Measurements from ENCODE around the gene LTF.

LTF gene

DNA sequence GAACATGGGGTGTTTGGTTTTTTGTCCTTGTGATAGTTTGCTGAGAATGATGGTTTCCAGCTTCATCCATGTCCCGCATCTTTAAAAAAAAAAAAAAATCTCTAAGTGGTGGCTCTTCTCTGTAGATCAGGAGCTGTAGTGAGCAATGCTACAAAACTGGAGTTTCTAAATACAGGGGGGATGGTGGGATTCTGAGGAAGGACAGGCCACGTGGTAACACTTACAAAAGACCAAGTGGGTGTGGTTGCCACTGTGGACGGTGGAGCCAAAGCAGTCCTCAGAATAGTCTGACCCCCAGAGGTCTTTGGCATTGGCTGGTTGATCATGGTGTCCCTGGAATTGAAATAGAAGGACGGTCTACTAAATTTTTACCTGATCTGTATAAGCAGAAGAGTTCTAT lies 50.0 kb downstream of the LTF start:
- ChIA-PET CTCF (interaction anchor here (0.7 kb wide), 1 partner anchor 29 kb away, joined by 4 read pairs; no protein-coding TSS in a partner anchor), POLR2A (no interaction called here)
- TF ChIP-seq FOXA1 (IDR thresholded peaks at IDR 0.05) (no peak), SP1 (IDR thresholded peaks at IDR 0.05) (no peak), ARNT (IDR thresholded peaks at IDR 0.05) (no peak), ZNF384 (IDR thresholded peaks at IDR 0.05) (no peak), FOXK2 (IDR thresholded peaks at IDR 0.05) (no peak), L3MBTL2 (conservative IDR thresholded peaks at IDR 0.05) (no peak), NFRKB (IDR thresholded peaks at IDR 0.05) (no peak), TARDBP (IDR thresholded peaks at IDR 0.05) (no peak), CTBP1 (IDR thresholded peaks at IDR 0.05; ENCODE audit: borderline replicate concordance) (no peak), LEF1 (IDR thresholded peaks at IDR 0.05; ENCODE audit: borderline replicate concordance) (no peak), ELF4 (IDR thresholded peaks at IDR 0.05) (no peak)
- TF ChIP-seq, protein P1, sequence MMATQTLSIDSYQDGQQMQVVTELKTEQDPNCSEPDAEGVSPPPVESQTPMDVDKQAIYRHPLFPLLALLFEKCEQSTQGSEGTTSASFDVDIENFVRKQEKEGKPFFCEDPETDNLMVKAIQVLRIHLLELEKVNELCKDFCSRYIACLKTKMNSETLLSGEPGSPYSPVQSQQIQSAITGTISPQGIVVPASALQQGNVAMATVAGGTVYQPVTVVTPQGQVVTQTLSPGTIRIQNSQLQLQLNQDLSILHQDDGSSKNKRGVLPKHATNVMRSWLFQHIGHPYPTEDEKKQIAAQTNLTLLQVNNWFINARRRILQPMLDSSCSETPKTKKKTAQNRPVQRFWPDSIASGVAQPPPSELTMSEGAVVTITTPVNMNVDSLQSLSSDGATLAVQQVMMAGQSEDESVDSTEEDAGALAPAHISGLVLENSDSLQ (IDR thresholded peaks at IDR 0.05), result no peak
- no peak for DNase-seq (ENCODE audit: extremely low spot score)

DNA sequence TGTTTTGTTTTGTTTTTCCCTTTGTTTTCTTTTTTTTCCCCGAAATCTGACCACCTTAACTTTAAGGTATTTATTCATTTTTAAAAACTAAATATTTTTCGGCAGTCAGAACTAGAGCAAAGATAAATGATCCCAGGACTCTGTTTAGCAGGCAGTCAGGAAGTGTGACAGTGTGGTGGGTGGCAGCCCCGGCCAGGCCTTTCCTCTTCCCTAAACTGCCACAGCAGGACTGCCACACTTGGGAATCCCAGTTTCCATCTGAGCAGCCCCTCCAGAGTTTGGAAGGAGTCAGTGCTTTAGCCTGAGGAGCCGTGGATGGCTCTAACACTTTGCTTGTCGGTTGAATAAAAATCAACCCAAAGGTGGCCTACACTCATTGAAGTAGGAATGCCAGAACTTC lies 50.8 kb downstream of the LTF start:
- DNase-seq (ENCODE audit: extremely low spot score), result no peak
- TF ChIP-seq CTBP1 (IDR thresholded peaks at IDR 0.05; ENCODE audit: borderline replicate concordance), result no peak
- TF ChIP-seq, protein P1 (IDR thresholded peaks at IDR 0.05), result no peak
- TF ChIP-seq ARNT (IDR thresholded peaks at IDR 0.05), result no peak
- TF ChIP-seq BHLHE40 (IDR thresholded peaks at IDR 0.05; ENCODE audit: borderline replicate concordance), result no peak
- no peak for TF ChIP-seq NFRKB (IDR thresholded peaks at IDR 0.05)
- no peak for TF ChIP-seq FOXK2 (IDR thresholded peaks at IDR 0.05)
- TF ChIP-seq HDGF (IDR thresholded peaks at IDR 0.05; ENCODE audit: borderline replicate concordance), result no peak
- TF ChIP-seq FOXM1 (IDR thresholded peaks at IDR 0.05; ENCODE audit: borderline replicate concordance), result no peak
- no peak for TF ChIP-seq L3MBTL2 (conservative IDR thresholded peaks at IDR 0.05)
- TF ChIP-seq LEF1 (IDR thresholded peaks at IDR 0.05; ENCODE audit: borderline replicate concordance), result no peak
- TF ChIP-seq FOXA1 (IDR thresholded peaks at IDR 0.05), result no peak
- CTCF ChIA-PET, result no interaction called here
- POLR2A ChIA-PET, result no interaction called here

DNA sequence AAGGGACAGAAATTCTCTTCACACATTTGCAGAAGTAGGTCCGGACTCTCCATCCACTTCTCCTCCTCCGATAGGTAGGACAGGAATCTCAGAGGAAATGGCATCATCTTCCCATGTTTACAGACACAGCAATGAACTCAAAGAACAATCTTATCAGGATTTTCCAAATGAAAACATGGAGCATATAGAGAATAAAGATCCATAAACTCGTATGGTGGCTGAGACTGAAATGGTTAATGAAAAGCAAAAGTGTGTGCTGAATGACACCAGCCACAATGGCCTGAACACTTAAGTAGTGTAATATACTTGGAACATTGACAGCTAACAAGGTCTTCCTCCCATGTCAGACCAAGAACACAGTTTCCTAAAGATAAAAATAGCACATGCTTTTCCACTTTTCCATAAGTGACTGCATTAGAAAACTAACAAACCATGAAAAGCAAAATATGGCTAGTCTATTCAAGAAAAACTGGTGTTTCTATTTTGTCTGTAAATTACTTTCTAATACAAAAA lies 51.9 kb downstream of the LTF start:
- ChIA-PET POLR2A (no interaction called here), CTCF (no interaction called here)
- no peak for TF ChIP-seq CTBP1 (IDR thresholded peaks at IDR 0.05; ENCODE audit: borderline replicate concordance)
- no peak for TF ChIP-seq HDGF (IDR thresholded peaks at IDR 0.05; ENCODE audit: borderline replicate concordance)
- TF ChIP-seq, protein P1 (IDR thresholded peaks at IDR 0.05), result no peak
- no peak for TF ChIP-seq ZNF384 (IDR thresholded peaks at IDR 0.05)
- TF ChIP-seq SP1 (IDR thresholded peaks at IDR 0.05), result no peak
- TF ChIP-seq TARDBP (IDR thresholded peaks at IDR 0.05), result no peak
- TF ChIP-seq ARNT (IDR thresholded peaks at IDR 0.05), result no peak
- DNase-seq (ENCODE audit: extremely low spot score), result no peak

DNA sequence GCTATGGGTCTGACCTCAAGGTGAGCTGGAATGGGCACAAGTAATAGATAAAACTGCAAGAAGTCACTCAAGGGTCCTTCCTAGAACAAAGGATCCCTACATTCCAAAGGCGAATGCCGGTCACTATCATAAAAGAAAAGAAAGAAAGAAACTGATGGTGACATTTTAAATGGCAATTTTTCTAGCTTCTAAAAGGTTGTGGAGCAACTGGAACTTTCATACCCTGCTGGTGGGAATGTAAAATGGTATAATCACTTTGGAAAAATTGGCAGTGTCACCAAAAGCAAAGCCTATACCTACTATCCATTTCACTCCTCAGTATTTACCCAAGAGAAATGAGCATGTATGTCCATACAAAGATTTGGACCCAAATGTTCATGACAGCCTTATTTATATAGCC lies 53.4 kb downstream of the LTF start:
- ChIA-PET CTCF (interaction anchor here (1.2 kb wide), 1 partner anchor 13 kb away, joined by 5 read pairs; no protein-coding TSS in a partner anchor), POLR2A (no interaction called here)
- DNase-seq (ENCODE audit: extremely low spot score), result no peak
- TF ChIP-seq FOXM1 (IDR thresholded peaks at IDR 0.05; ENCODE audit: borderline replicate concordance), result no peak
- TF ChIP-seq NFRKB (IDR thresholded peaks at IDR 0.05), result no peak
- no peak for TF ChIP-seq TARDBP (IDR thresholded peaks at IDR 0.05)
- TF ChIP-seq CTBP1 (IDR thresholded peaks at IDR 0.05; ENCODE audit: borderline replicate concordance), result no peak
- no peak for TF ChIP-seq ARNT (IDR thresholded peaks at IDR 0.05)
- TF ChIP-seq SP1 (IDR thresholded peaks at IDR 0.05), result no peak
- no peak for TF ChIP-seq ELF4 (IDR thresholded peaks at IDR 0.05)
- TF ChIP-seq, protein P1 (IDR thresholded peaks at IDR 0.05), result no peak

DNA sequence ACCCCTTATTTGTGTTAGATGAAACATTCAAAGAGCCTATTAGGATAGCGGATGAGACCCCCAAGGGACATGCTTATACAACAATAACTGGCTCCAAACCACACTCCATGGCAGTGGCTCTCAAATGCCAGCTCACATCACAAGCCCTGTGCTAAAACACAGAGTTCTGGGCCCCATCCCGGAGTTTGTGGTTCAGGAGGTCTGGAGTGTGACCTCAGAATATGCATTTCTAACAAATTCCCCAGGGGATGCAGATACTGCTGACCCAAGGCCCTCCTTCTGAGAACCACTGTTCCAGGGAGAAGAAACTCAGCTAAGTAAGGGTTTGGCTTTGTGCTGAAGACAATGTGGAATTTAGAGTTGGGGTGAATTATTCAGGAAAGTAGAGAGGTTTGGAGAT lies 54.0 kb downstream of the LTF start:
- ChIA-PET CTCF (no interaction called here), POLR2A (no interaction called here)

More for the DNA sequence above, 54.0 kb downstream of the LTF start:
- TF ChIP-seq CTBP1 (IDR thresholded peaks at IDR 0.05; ENCODE audit: borderline replicate concordance) (no peak), ZNF384 (IDR thresholded peaks at IDR 0.05) (no peak), HDGF (IDR thresholded peaks at IDR 0.05; ENCODE audit: borderline replicate concordance) (no peak), ELF4 (IDR thresholded peaks at IDR 0.05) (no peak), NFRKB (IDR thresholded peaks at IDR 0.05) (no peak), SP1 (IDR thresholded peaks at IDR 0.05) (no peak), BHLHE40 (IDR thresholded peaks at IDR 0.05; ENCODE audit: borderline replicate concordance) (no peak)
- TF ChIP-seq, protein P1 (IDR thresholded peaks at IDR 0.05), result no peak
- DNase-seq (ENCODE audit: extremely low spot score), result no peak
